WTC11 (cell line): ENCODE results near the gene TMEM176B. TPM values are rescaled to one million over a fixed set of nuclear protein-coding genes. Genes with fewer than 3 reads are reported as not detected.

Experiments
- ATAC-seq: fragments of 200-7000 bp; cut with Tn5 transposase; 2 replicates; pipeline ENCODE4 v1.10.0; 2021; ENCODE audit warnings: mild to moderate bottlenecking, moderate library complexity
- CTCF ChIA-PET: fragments of 300-600 bp; sonication (Branson Sonifier 250); formaldehyde crosslinking; loops from one replicate; lab custom pipeline; 2021; ENCODE audit warnings: antibody characterized with exemption; lab: Charles Lee
- POLR2A ChIA-PET: fragments of 350-600 bp; sonication (Branson Sonifier 250); formaldehyde crosslinking; loops from one replicate; lab custom pipeline; 2021; ENCODE audit warnings: antibody characterized with exemption; lab: Charles Lee
- DNase-seq: peaks from one replicate; pipeline ENCODE4 v3.0.0; 2021; ENCODE audit warnings: low spot score
- H3K27ac Mint-ChIP-seq: 2 replicates; pipeline ENCODE4 v1.8.0; 2021; ENCODE audit warnings: mixed read lengths
- H3K27me3 Mint-ChIP-seq: 2 replicates; pipeline ENCODE4 v1.8.0; 2021; ENCODE audit warnings: low read depth, mild to moderate bottlenecking, moderate library complexity, mixed read lengths
- H3K36me3 Mint-ChIP-seq: 2 replicates; pipeline ENCODE4 v1.8.0; 2021; ENCODE audit warnings: mixed read lengths
- H3K4me1 Mint-ChIP-seq: 2 replicates; pipeline ENCODE4 v1.8.0; 2022; ENCODE audit warnings: mixed read lengths
- H3K4me3 Mint-ChIP-seq: 2 replicates; pipeline ENCODE4 v1.8.0; 2021; ENCODE audit warnings: mild to moderate bottlenecking, moderate library complexity, mixed read lengths
- H3K9me3 Mint-ChIP-seq: 2 replicates; pipeline ENCODE4 v1.8.0; 2021; ENCODE audit warnings: mixed read lengths
- ATF2 ChIP-seq: sonication (generic); formaldehyde crosslinking; IDR thresholded peaks from 2 replicates; pipeline ENCODE4 v1.8.1; 2022; ENCODE audit warnings: low read depth, missing genetic modification reagents, borderline replicate concordance
- CREB1 ChIP-seq: sonication (generic); formaldehyde crosslinking; IDR thresholded peaks from 2 replicates; pipeline ENCODE4 v1.8.0; 2023; ENCODE audit warnings: mild to moderate bottlenecking, missing genetic modification reagents
- CREM ChIP-seq: sonication (generic); formaldehyde crosslinking; IDR thresholded peaks from 2 replicates; pipeline ENCODE4 v1.8.1; 2022; ENCODE audit warnings: mild to moderate bottlenecking, missing genetic modification reagents, moderate library complexity
- E2F5 ChIP-seq: sonication (generic); formaldehyde crosslinking; IDR thresholded peaks from 2 replicates; pipeline ENCODE4 v1.8.1; 2022; ENCODE audit warnings: mild to moderate bottlenecking, moderate library complexity, missing genetic modification reagents
- FOXK1 ChIP-seq: sonication (generic); formaldehyde crosslinking; IDR thresholded peaks from 2 replicates; pipeline ENCODE4 v1.8.0; 2022; ENCODE audit warnings: mild to moderate bottlenecking, moderate library complexity, missing genetic modification reagents
- FOXP4 ChIP-seq: sonication (generic); formaldehyde crosslinking; IDR thresholded peaks from 2 replicates; pipeline ENCODE4 v1.8.0; 2022; ENCODE audit warnings: mild to moderate bottlenecking, missing genetic modification reagents
- JAZF1 ChIP-seq: fragments of 250-450 bp; sonication (Bioruptor Pico); IDR thresholded peaks from 2 replicates; pipeline ENCODE4 v1.9.0; 2021; ENCODE audit warnings: moderate library complexity, mild to moderate bottlenecking, inconsistent platforms
- MLX ChIP-seq: sonication (generic); formaldehyde crosslinking; IDR thresholded peaks from 2 replicates; pipeline ENCODE4 v1.8.1; 2023; ENCODE audit warnings: mild to moderate bottlenecking, missing genetic modification reagents, moderate library complexity
- MXD4 ChIP-seq: fragments of 250-450 bp; sonication (Bioruptor Pico); IDR thresholded peaks from 2 replicates; pipeline ENCODE4 v1.8.0; 2021; ENCODE audit warnings: mild to moderate bottlenecking, moderate library complexity, borderline replicate concordance
- NFYB ChIP-seq: sonication (generic); formaldehyde crosslinking; conservative IDR thresholded peaks from 2 replicates; pipeline ENCODE4 v1.8.0; 2022; ENCODE audit warnings: low read depth, missing genetic modification reagents
- NR3C1 ChIP-seq: sonication (generic); formaldehyde crosslinking; conservative IDR thresholded peaks from 2 replicates; pipeline ENCODE4 v1.8.1; 2023; ENCODE audit warnings: low read depth, mild to moderate bottlenecking, missing genetic modification reagents
- PRDM15 ChIP-seq: sonication (generic); formaldehyde crosslinking; IDR thresholded peaks from 2 replicates; pipeline ENCODE4 v1.8.0; 2022; ENCODE audit warnings: missing genetic modification reagents
- SMAD3 ChIP-seq: sonication (generic); formaldehyde crosslinking; IDR thresholded peaks from 2 replicates; pipeline ENCODE4 v1.8.0; 2022; ENCODE audit warnings: missing genetic modification reagents, mild to moderate bottlenecking, borderline replicate concordance
- TCF7 ChIP-seq: sonication (generic); formaldehyde crosslinking; IDR thresholded peaks from 2 replicates; pipeline ENCODE4 v1.8.0; 2022; ENCODE audit warnings: mild to moderate bottlenecking, low read depth, missing genetic modification reagents, moderate library complexity
- ZBTB21 ChIP-seq: sonication (generic); formaldehyde crosslinking; IDR thresholded peaks from 2 replicates; pipeline ENCODE4 v1.8.1; 2023; ENCODE audit warnings: mild to moderate bottlenecking, missing genetic modification reagents, borderline replicate concordance
- ZNF138 ChIP-seq: sonication (generic); formaldehyde crosslinking; conservative IDR thresholded peaks from 2 replicates; pipeline ENCODE4 v1.8.1; 2022; ENCODE audit warnings: mild to moderate bottlenecking, moderate library complexity, missing genetic modification reagents
- ZNF425 ChIP-seq: fragments of 250-450 bp; sonication (Bioruptor Pico); conservative IDR thresholded peaks from 2 replicates; pipeline ENCODE4 v1.9.0; 2021; ENCODE audit warnings: mild to moderate bottlenecking
- ZNF532 ChIP-seq: fragments of 250-450 bp; sonication (Bioruptor Pico); IDR thresholded peaks from 2 replicates; pipeline ENCODE4 v1.9.0; 2021; ENCODE audit warnings: mild to moderate bottlenecking, borderline replicate concordance
- ZSCAN18 ChIP-seq: fragments of 250-450 bp; sonication (Bioruptor Pico); IDR thresholded peaks from 2 replicates; pipeline ENCODE4 v2.1.2; 2022; ENCODE audit warnings: mild to moderate bottlenecking, moderate library complexity
- total RNA-seq: library from RNA; stranded (reverse); gene quantifications from 3 replicates; pipeline ENCODE4 v1.2.3, GENCODE V29; 2021

Gene TMEM176B
- total RNA-seq, 1 experiment from 2014 or later, result 1.0 TPM

- no peaks in the 10 kb centered on the region for H3K9me3 Mint-ChIP-seq
- H3K36me3 Mint-ChIP-seq, result no peaks in the 10 kb centered on the region
- ChIA-PET POLR2A (no interaction called here), CTCF (no interaction called here)
- no peak for TF ChIP-seq ZNF532 (CRISPR knock-in tag)
- no peak for TF ChIP-seq FOXK1 (CRISPR knock-in tag)
- TF ChIP-seq NR3C1, result no peak
- no peak for TF ChIP-seq ZNF138
- TF ChIP-seq NFYB (CRISPR knock-in tag), result no peak
- TF ChIP-seq SMAD3 (CRISPR knock-in tag), result no peak
- TF ChIP-seq ZBTB21 (CRISPR knock-in tag), result no peak
- TF ChIP-seq JAZF1 (CRISPR knock-in tag), result no peak
- no peak for TF ChIP-seq MXD4 (CRISPR knock-in tag)
- TF ChIP-seq E2F5 (CRISPR knock-in tag), result no peak
- no peak for TF ChIP-seq CREM (CRISPR knock-in tag)
- no peak for TF ChIP-seq TCF7 (CRISPR knock-in tag)
- no peak for TF ChIP-seq ZSCAN18 (CRISPR knock-in tag)
- TF ChIP-seq FOXP4 (CRISPR knock-in tag), result no peak
- no peak for TF ChIP-seq ZNF425 (CRISPR knock-in tag)
- TF ChIP-seq PRDM15, result no peak
- no peak for TF ChIP-seq CREB1 (CRISPR knock-in tag)
- no peak for TF ChIP-seq ATF2 (CRISPR knock-in tag)
- TF ChIP-seq MLX (CRISPR knock-in tag), result no peak
- H3K27ac Mint-ChIP-seq, result no peak overlapping the region
- H3K4me3 Mint-ChIP-seq, result no peak overlapping the region
- peaks cover 5% of the 10 kb centered on the region for H3K27me3 Mint-ChIP-seq
- DNase-seq, result no peak
- peaks cover 8% of the 10 kb centered on the region for H3K4me1 Mint-ChIP-seq
- no peak for ATAC-seq
These were observed 47.9 kb upstream of the TMEM176B start for GRCh38 chr7:150848111-150848510.
